Cortex of kidney (tissue), 1 donor: ENCODE results near the gene SSX2B.
"Not testable (repeated sequence)": the region's sequence is repeated elsewhere in the genome, so short reads cannot be mapped to it uniquely, and the experiment has no call there.

Experiments
- DNase-seq: peaks from one replicate; lab custom pipeline; 2025; lab: John Stamatoyannopoulos, UW

SSX2B gene, protein sequence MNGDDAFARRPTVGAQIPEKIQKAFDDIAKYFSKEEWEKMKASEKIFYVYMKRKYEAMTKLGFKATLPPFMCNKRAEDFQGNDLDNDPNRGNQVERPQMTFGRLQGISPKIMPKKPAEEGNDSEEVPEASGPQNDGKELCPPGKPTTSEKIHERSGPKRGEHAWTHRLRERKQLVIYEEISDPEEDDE

DNA sequence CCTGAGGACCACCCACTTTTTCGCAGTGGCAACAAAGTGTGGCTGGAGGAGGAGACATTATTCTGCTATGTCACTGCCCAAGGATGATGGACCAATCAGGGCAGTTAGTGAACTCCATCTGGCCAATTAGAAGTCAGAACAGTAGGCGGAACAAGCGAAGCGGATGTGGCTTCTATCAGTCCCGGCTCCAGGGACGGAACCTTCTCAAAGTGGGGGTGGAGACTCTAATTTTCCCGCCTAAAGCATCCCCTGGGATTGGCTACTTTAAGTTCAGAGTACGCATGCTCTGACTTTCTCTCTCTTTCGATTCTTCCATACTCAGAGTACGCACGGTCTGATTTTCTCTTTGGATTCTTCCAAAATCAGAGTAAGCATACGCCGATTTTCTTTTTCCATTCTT, at the start of gene SSX2B:
TSS of gene SSX2B (plus strand) at position 301 of the 400 bp plus-strand sequence. CDS start 1,429 bp downstream, outside the sequence.
- DNase-seq: not testable (repeated sequence)

- DNase-seq: not testable (repeated sequence)
Measured at GRCh38 chrX:52707078-52707477, 44.0 kb upstream of the SSX2B start, which contains the start of gene SSX2. Gene SSX2, minus strand, starts transcription at chrX:52707178. Its CDS starts 1,429 bp downstream, at chrX:52705749.

- DNase-seq: not testable (repeated sequence)
Measured at GRCh38 chrX:52765983-52766382, 14.9 kb downstream of the SSX2B start.

DNA sequence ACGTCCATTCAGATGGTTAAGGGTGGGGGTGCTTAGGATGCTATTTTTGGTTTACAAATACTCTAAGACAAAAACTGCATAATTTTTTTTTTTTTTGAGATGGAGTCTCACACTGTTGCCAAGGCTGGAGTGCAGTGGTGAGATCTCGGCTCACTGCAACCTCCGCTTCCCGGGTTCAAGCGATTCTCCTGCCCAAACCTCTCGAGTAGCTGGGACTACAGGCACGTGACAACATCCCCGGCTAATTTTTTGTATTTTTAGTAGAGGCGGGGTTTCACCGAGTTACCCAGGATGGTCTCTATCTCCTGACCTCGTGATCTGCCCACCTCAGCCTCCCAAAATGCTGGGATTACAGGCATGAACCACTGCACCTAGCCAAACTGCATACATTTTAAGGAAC, 22.5 kb downstream of the SSX2B start:
- DNase-seq: not testable (repeated sequence)

- not testable (repeated sequence) for DNase-seq
Measured at GRCh38 chrX:52797327-52797726, 46.3 kb downstream of the SSX2B start, which contains the start of gene SPANXN5. Gene SPANXN5, minus strand, starts transcription at chrX:52797427. Its CDS starts 79 bp downstream, at chrX:52797348.

GRCh38 chrX:52804876-52805275, 53.8 kb downstream of the SSX2B start:
- not testable (repeated sequence) for DNase-seq
